ENCODE data around the gene OR2B6.

The OR2B6 gene

GRCh38 chr6:28004350-28005151, 47.5 kb downstream of the OR2B6 start:
- no peaks in the 10 kb centered on the region for H3K9me3 ChIP-seq (ENCODE audit: control insufficient read depth, insufficient read depth, low read length)

GRCh38 chr6:28005152-28005890, 48.3 kb downstream of the OR2B6 start:
- H3K36me3 ChIP-seq (ENCODE audit: insufficient read depth, low read length): no peaks in the 10 kb centered on the region
- H3K9ac ChIP-seq (ENCODE audit: low read depth, low read length): no peak overlapping the region
- H3K9me3 ChIP-seq (ENCODE audit: control insufficient read depth, insufficient read depth, low read length): no peaks in the 10 kb centered on the region
- H3K4me1 ChIP-seq (ENCODE audit: insufficient read depth, low read length): peaks cover 29% of the 10 kb centered on the region

More at GRCh38 chr6:28004350-28005151, 47.5 kb downstream of the OR2B6 start:
- no peak overlapping the region for H3K9ac ChIP-seq (ENCODE audit: low read depth, low read length)
- no peaks in the 10 kb centered on the region for H3K36me3 ChIP-seq (ENCODE audit: insufficient read depth, low read length)
- H3K4me1 ChIP-seq (ENCODE audit: insufficient read depth, low read length): peaks cover 29% of the 10 kb centered on the region

GRCh38 chr6:28005975-28006374, 48.9 kb downstream of the OR2B6 start:
- Histone ChIP-seq H3K36me3 (ENCODE audit: insufficient read depth, low read length) (no peaks in the 10 kb centered on the region), H3K4me1 (ENCODE audit: insufficient read depth, low read length) (peaks cover 29% of the 10 kb centered on the region), H3K9ac (ENCODE audit: low read depth, low read length) (no peak overlapping the region), H3K9me3 (ENCODE audit: control insufficient read depth, insufficient read depth, low read length) (no peaks in the 10 kb centered on the region)
